Hepatocyte (in vitro differentiated cells): ENCODE data around the gene ATP5MC2.

Source experiments
- CTCF ChIP-seq: fragments of 200-600 bp; sonication (generic); IDR thresholded peaks from 2 replicates; pipeline ENCODE4 v1.5.1; 2016; ENCODE audit warnings: antibody characterized with exemption, mild to moderate bottlenecking; ENCODE audit not compliant: poor library complexity
- EZH2 ChIP-seq: fragments of 200-600 bp; sonication (generic); IDR thresholded peaks from 2 replicates; pipeline ENCODE4 v1.6.1; 2016; ENCODE audit warnings: antibody characterized with exemption, mild to moderate bottlenecking, borderline replicate concordance
- EZH2phosphoT487 ChIP-seq: fragments of 200-600 bp; sonication (generic); IDR thresholded peaks from one replicate; pipeline ENCODE4 v1.6.1; 2018; ENCODE audit warnings: antibody characterized with exemption, mild to moderate bottlenecking, low read depth, moderate library complexity; ENCODE audit not compliant: unreplicated experiment, severe bottlenecking

DNA sequence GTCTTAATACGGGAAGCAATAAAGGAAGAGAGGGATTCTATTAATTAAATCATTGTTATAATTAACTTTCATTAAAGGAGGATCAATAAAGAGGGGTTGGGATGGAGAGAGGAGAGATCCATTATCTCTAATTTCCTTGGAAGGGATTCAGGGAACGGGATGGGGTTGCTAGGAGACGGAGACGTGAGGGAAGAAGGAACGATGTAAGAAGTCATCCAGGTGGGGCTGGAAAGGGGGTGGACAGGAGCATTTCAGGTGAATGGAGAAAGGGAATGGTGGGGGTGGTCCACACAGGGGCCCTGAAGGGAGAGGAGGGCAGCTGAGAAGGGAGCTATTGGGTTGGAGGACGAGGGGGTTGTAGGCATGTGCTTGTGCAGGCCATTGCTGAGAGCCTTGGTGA, 34.2 kb upstream of the ATP5MC2 start:
- no peak for TF ChIP-seq CTCF
- no peak for TF ChIP-seq EZH2
- TF ChIP-seq EZH2phosphoT487 = no peak
